Body of pancreas (tissue), 4 donors: ENCODE data around the gene MED25. TPM values are rescaled to one million over a fixed set of nuclear protein-coding genes. Genes with fewer than 3 reads are reported as not detected.

ENCODE experiments used
- ATAC-seq: fragments of 150-250 bp; one replicate; pipeline ENCODE4 v1.9.1; 2016
- DNase-seq, 4 donors: peaks; one replicate each; pipeline ENCODE4 v3.0.0-alpha.2; 2019
- H3K27ac ChIP-seq, 4 donors: fragments of 200-600 bp; sonication (generic); 1 replicate in 3 of 4; 2 replicates in 1 of 4; pipeline versions ENCODE4 v1.5.1 to v1.6.1; 2016 to 2019; ENCODE audit warnings: mild to moderate bottlenecking in 1 of 4, mixed read lengths in 1 of 4, moderate library complexity in 1 of 4
- H3K27me3 ChIP-seq, 2 donors: fragments of 200-600 bp; sonication (generic); one replicate each; pipeline ENCODE4 v1.6.0; 2016; ENCODE audit warnings: mild to moderate bottlenecking in 1 of 2
- H3K36me3 ChIP-seq, 2 donors: fragments of 200-600 bp; sonication (generic); replicated peaks in 1 of 2; 2 replicates each; pipeline ENCODE4 v1.5.1; 2016; ENCODE audit warnings: low read depth in 2 of 2; ENCODE audit not compliant: insufficient read depth in 1 of 2
- H3K4me1 ChIP-seq: fragments of 200-600 bp; sonication (generic); one replicate; pipeline ENCODE4 v1.6.0; 2016
- H3K4me3 ChIP-seq, 2 donors: fragments of 200-600 bp; sonication (generic); 1 replicate in 1 of 2; 2 replicates in 1 of 2; pipeline ENCODE4 v1.5.1; 2016 to 2019
- H3K9me3 ChIP-seq, 3 donors: fragments of 200-600 bp; sonication (generic); 1 replicate in 2 of 3; 2 replicates in 1 of 3; pipeline ENCODE4 v1.5.1; 2016
- CTCF ChIP-seq, 7 experiments: fragments of 450-650 bp in 4 of 7; fragments of 200-600 bp in 3 of 7; sonication (generic) in 3 of 7; IDR thresholded peaks; one replicate each; pipeline ENCODE4 v1.5.1; 2016 to 2019; ENCODE audit warnings: antibody characterized with exemption in 7 of 7
- POLR2A ChIP-seq, 3 donors: fragments of 450-650 bp; IDR thresholded peaks; one replicate each; pipeline ENCODE4 v1.6.1; 2016; ENCODE audit warnings: antibody characterized with exemption in 3 of 3, mild to moderate bottlenecking in 2 of 3
- WGBS, 2 donors: methylation state at CpG; one replicate each; pipeline ENCODE4 v1.1.5; 2017; 5-methylcytosine and 5-hydroxymethylcytosine counted together
- intact Hi-C: fragments of 100-400 bp; cut with DNase I; formaldehyde crosslinking; loops from one replicate; pipeline ENCODE4 v1.15.1; 2023
- total RNA-seq, 2 donors: library from RNA; depleted of rRNA; stranded (reverse); fragments of >200 nt; gene quantifications; one replicate each; pipeline ENCODE4 v1.1.0, GENCODE V29; 2016

The MED25 gene
- total RNA-seq, 2 donors from 2014 or later, result 15.8 to 16.9 TPM

- H3K4me3 ChIP-seq, result no peak overlapping the region
- 90 to 94% methylated on average over 14 to 15 of the region's 20 CpGs for WGBS, 2 donors
Measured at GRCh38 chr19:49836176-49837008, 18.3 kb downstream of the MED25 start.

GRCh38 chr19:49837009-49837310 lies 18.9 kb downstream of the MED25 start:
- H3K27me3 ChIP-seq, result no peaks in the 10 kb centered on the region
- 80 to 95% methylated on average over 5 of the region's 5 CpGs for WGBS, 2 donors
- DNase-seq (no peak), ATAC-seq (no peak)
- H3K4me3 ChIP-seq, result no peak overlapping the region
- no peaks in the 10 kb centered on the region for H3K9me3 ChIP-seq
- H3K36me3 ChIP-seq, result peaks cover 0 to 17% of the 10 kb centered on the region in 2 donors
- H3K4me1 ChIP-seq, result no peaks in the 10 kb centered on the region
- no peak for TF ChIP-seq POLR2A (IDR thresholded peaks at IDR 0.05)
- TF ChIP-seq CTCF (IDR thresholded peaks at IDR 0.05), result no peak
- intact Hi-C loops, result no loop called here
- no peak overlapping the region for H3K27ac ChIP-seq

More at GRCh38 chr19:49836176-49837008, 18.3 kb downstream of the MED25 start:
- H3K9me3 ChIP-seq, result no peaks in the 10 kb centered on the region
- no peaks in the 10 kb centered on the region for H3K4me1 ChIP-seq
- intact Hi-C loops, result no loop called here
- peaks cover 0 to 17% of the 10 kb centered on the region in 2 donors for H3K36me3 ChIP-seq
- no peak for DNase-seq
- H3K27me3 ChIP-seq, result no peaks in the 10 kb centered on the region
- no peak for ATAC-seq
- no peak for TF ChIP-seq CTCF (IDR thresholded peaks at IDR 0.05)
- no peak for TF ChIP-seq POLR2A (IDR thresholded peaks at IDR 0.05)
- H3K27ac ChIP-seq, result no peak overlapping the region

- DNase-seq, result no peak
- no peaks in the 10 kb centered on the region for H3K27me3 ChIP-seq
- H3K4me3 ChIP-seq, result no peak overlapping the region
- H3K36me3 ChIP-seq, result peaks cover 0 to 13% of the 10 kb centered on the region in 2 donors
- ATAC-seq, result no peak
- no peaks in the 10 kb centered on the region for H3K9me3 ChIP-seq
- TF ChIP-seq CTCF (IDR thresholded peaks at IDR 0.05) (no peak), POLR2A (IDR thresholded peaks at IDR 0.05) (no peak)
- intact Hi-C loops, result no loop called here
- no peaks in the 10 kb centered on the region for H3K4me1 ChIP-seq
- 94 to 98% methylated on average over 9 of the region's 9 CpGs for WGBS, 2 donors
- H3K27ac ChIP-seq, result no peak overlapping the region
Measured at GRCh38 chr19:49837425-49837824, 19.3 kb downstream of the MED25 start.

DNA sequence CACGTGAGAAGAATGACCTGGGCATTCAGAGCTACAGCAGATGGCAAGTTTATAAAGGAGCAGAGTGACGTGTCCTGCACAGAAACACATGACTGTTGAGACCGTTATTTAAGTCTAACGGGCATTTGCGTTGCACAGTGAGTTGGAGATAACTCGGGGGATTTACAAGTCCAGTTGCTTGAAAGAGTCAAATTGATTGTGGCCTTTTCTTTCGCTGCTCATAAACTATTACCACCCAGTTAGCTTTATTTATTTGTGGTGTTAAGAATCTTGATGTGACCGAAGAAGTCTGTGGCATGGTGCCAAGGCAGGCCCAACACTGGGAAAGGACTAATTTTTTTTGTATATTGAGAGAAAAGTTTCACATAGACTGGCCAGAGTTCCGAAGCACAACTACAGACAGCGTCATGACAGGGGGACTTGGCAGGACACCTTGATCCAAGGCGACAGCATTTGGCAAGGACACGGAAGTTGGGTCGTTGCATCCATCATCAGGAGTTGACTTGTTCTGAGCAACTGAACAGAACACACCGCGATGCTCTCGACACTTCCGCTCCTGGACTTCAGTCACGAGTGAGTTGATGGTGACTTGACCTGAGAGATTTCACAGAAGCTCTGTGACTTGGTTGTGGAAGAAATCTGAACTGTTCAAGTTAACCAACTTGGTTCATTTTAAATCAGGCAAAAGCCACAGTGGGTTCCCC lies 20.9 kb downstream of the MED25 start:
- Histone ChIP-seq H3K4me3 (no peak overlapping the region), H3K27me3 (no peaks in the 10 kb centered on the region), H3K36me3 (peaks cover 0 to 9% of the 10 kb centered on the region in 2 donors), H3K4me1 (no peaks in the 10 kb centered on the region), H3K9me3 (no peaks in the 10 kb centered on the region), H3K27ac (no peak overlapping the region)
- no peak for ATAC-seq
- DNase-seq, result no peak
- 81 to 89% methylated on average over 18 of the region's 18 CpGs for WGBS, 2 donors
- intact Hi-C loops, result no loop called here
- no peak for TF ChIP-seq POLR2A (IDR thresholded peaks at IDR 0.05)
- TF ChIP-seq CTCF (IDR thresholded peaks at IDR 0.05), result no peak
